Naive B cell (primary cell): Measurements from ENCODE around the gene NEURL1. TPM values are rescaled to one million over a fixed set of nuclear protein-coding genes. Genes with fewer than 3 reads are reported as not detected.
A peak's percentile ranks its signal among the peaks of the same experiment; 100 is the strongest.

Experiments used
- ATAC-seq, 2 donors: fragments of 150-1000 bp; cut with Tn5 transposase; 2 replicates each; pipeline ENCODE4 v1.10.0; 2021; ENCODE audit warnings: low read depth in 2 of 2, mild to moderate bottlenecking in 2 of 2, moderate library complexity in 2 of 2
- DNase-seq: peaks from one replicate; pipeline ENCODE4 v3.0.0; 2022
- H3K27ac Mint-ChIP-seq, 6 donors: one replicate each; pipeline ENCODE4 v1.8.0; 2020 to 2022; ENCODE audit warnings: mild to moderate bottlenecking in 6 of 6, mixed read lengths in 6 of 6, moderate library complexity in 5 of 6, inconsistent platforms in 2 of 6
- H3K27me3 Mint-ChIP-seq, 3 donors: one replicate each; pipeline ENCODE4 v1.8.0; 2021 to 2022; ENCODE audit warnings: mixed read lengths in 3 of 3, mild to moderate bottlenecking in 1 of 3
- H3K36me3 Mint-ChIP-seq, 2 donors: one replicate each; pipeline ENCODE4 v1.8.0; 2020 to 2022; ENCODE audit warnings: mixed read lengths in 2 of 2, inconsistent platforms in 1 of 2, mild to moderate bottlenecking in 1 of 2
- H3K4me1 Mint-ChIP-seq, 3 donors: one replicate each; pipeline ENCODE4 v1.8.0; 2020 to 2022; ENCODE audit warnings: mixed read lengths in 3 of 3, inconsistent platforms in 1 of 3, mild to moderate bottlenecking in 1 of 3, moderate library complexity in 1 of 3
- H3K4me3 Mint-ChIP-seq, 8 donors: one replicate each; pipeline ENCODE4 v1.8.0; 2020 to 2022; ENCODE audit warnings: mild to moderate bottlenecking in 8 of 8, mixed read lengths in 8 of 8, moderate library complexity in 8 of 8, inconsistent platforms in 2 of 8
- H3K9me3 Mint-ChIP-seq, 7 donors: one replicate each; pipeline ENCODE4 v1.8.0; 2020 to 2022; ENCODE audit warnings: mixed read lengths in 7 of 7, mild to moderate bottlenecking in 5 of 7, inconsistent platforms in 2 of 7, moderate library complexity in 1 of 7
- polyA plus RNA-seq, 6 donors: library from polyadenylated mRNA; unstranded; fragments of 300-500 nt; fragmentation: Illumina TruSeq; gene quantifications; one replicate each; pipeline ENCODE4 v1.2.3, GENCODE V29; 2021; ENCODE audit warnings: low read depth in 6 of 6

Gene NEURL1
- polyA plus RNA-seq = under 1 TPM; 0.21 to 0.83 (median 0.33) TPM

DNA sequence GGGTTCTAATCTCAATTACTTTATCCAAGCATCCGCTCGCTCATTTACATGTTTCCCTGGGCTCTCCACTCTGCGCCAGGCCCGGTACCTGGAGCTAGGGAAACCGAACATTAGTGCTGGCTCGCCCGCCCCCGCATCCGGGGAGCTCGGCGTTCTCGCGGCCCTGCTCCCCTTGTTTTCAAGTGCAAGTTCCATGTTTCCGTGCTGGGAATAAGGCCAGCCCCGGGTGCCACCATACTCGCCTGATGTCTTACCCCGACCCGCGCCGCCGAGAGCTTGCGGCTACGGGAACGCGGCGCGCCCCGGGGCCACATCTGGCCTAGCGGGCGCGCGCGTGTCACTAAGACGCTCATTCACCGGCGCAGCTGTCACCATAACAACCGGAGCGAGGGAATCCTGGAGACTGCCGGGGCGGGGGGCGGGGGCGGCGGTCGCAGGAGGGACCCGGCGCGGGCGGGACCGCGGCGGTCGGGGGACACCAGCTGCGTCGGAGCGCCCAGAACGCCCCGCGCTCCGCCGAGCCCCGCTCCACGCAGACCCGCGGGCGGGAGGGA is at the start of gene NEURL1:
NEURL1 (plus strand) TSS at position 344 of the 554 bp plus-strand sequence. CDS start 683 bp downstream, outside the sequence.
- Mint-ChIP-seq H3K27me3 (peaks cover 34 to 63% (median 59%) of the 10 kb centered on the region in 3 donors), H3K36me3 (no peaks in the 10 kb centered on the region), H3K4me1 (peaks cover 23 to 37% (median 36%) of the 10 kb centered on the region in 3 donors)

GRCh38 chr10:103444478-103444877 is 49.0 kb upstream of the NEURL1 start:
- Mint-ChIP-seq H3K36me3 (peaks cover 26 to 36% of the 10 kb centered on the region in 2 donors), H3K9me3 (no peaks in the 10 kb centered on the region), H3K27me3 (peaks cover 0 to 1% (median 0%) of the 10 kb centered on the region in 3 donors), H3K4me3 (no peak overlapping the region), H3K27ac (peak overlapping the region in 1 of 6 donors; percentile 85), H3K4me1 (peaks cover 0 to 4% (median 0%) of the 10 kb centered on the region in 3 donors)
- ATAC-seq (no peak), DNase-seq (no peak)

More for the DNA sequence above, at the start of gene NEURL1:
- DNase-seq (no peak), ATAC-seq (peak; percentile 14 to 18)
- peak within 1 kb of the TSS in 3 of 6 donors; percentile 37 to 80 (median 80) for H3K27ac Mint-ChIP-seq
- H3K4me3 Mint-ChIP-seq = peak within 1 kb of the TSS; percentile 62 to 86 (median 78)
- H3K9me3 Mint-ChIP-seq = no peaks in the 10 kb centered on the region

DNA sequence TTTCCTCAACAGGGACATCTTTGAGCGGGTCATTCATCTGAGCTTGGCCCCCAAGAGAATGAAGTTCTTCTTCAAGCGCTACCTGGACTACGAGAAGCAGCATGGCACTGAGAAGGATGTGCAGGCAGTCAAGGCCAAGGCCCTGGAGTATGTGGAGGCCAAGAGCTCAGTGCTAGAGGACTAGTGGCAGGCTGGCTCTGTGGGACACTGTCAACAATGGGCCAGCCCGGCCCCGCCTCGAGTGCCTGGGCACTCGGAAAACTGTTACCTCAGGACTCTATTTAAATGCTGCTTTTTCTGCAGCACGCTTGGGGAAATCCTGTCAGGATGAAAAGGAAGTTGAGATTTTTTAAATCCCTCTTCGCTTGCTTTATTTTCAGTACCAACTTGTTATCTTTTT is 48.1 kb upstream of the NEURL1 start:
- Mint-ChIP-seq H3K27me3 (peaks cover 0 to 4% (median 0%) of the 10 kb centered on the region in 3 donors), H3K4me3 (no peak overlapping the region), H3K36me3 (peaks cover 22 to 27% of the 10 kb centered on the region in 2 donors), H3K9me3 (no peaks in the 10 kb centered on the region), H3K27ac (no peak overlapping the region), H3K4me1 (peaks cover 0 to 9% (median 0%) of the 10 kb centered on the region in 3 donors)
- ATAC-seq (no peak), DNase-seq (no peak)

GRCh38 chr10:103445767-103446567 is 47.5 kb upstream of the NEURL1 start:
- H3K27ac Mint-ChIP-seq = peak overlapping the region in 2 of 6 donors; percentile 15 to 38
- H3K36me3 Mint-ChIP-seq = peaks cover 22 to 24% of the 10 kb centered on the region in 2 donors
- DNase-seq (no peak), ATAC-seq (no peak)
- H3K4me3 Mint-ChIP-seq = no peak overlapping the region
- peaks cover 3 to 9% (median 6%) of the 10 kb centered on the region in 3 donors for H3K4me1 Mint-ChIP-seq
- peaks cover 0 to 8% (median 0%) of the 10 kb centered on the region in 3 donors for H3K27me3 Mint-ChIP-seq
- no peaks in the 10 kb centered on the region for H3K9me3 Mint-ChIP-seq

GRCh38 chr10:103447187-103447586 is 46.3 kb upstream of the NEURL1 start:
- no peak overlapping the region for H3K4me3 Mint-ChIP-seq
- H3K36me3 Mint-ChIP-seq = peaks cover 22 to 24% of the 10 kb centered on the region in 2 donors

GRCh38 chr10:103448746-103449145 is 44.8 kb upstream of the NEURL1 start:
- Mint-ChIP-seq H3K27me3 (peaks cover 0 to 31% (median 0%) of the 10 kb centered on the region in 3 donors), H3K36me3 (peaks cover 13 to 18% of the 10 kb centered on the region in 2 donors), H3K4me1 (peaks cover 16 to 17% (median 17%) of the 10 kb centered on the region in 3 donors), H3K9me3 (no peaks in the 10 kb centered on the region), H3K27ac (peak overlapping the region in 1 of 6 donors; percentile 17), H3K4me3 (no peak overlapping the region)
- no peak for DNase-seq
- no peak for ATAC-seq

More at GRCh38 chr10:103447187-103447586, 46.3 kb upstream of the NEURL1 start:
- Mint-ChIP-seq H3K4me1 (peaks cover 9 to 16% (median 10%) of the 10 kb centered on the region in 3 donors), H3K9me3 (no peaks in the 10 kb centered on the region), H3K27ac (peak overlapping the region in 1 of 6 donors; percentile 76), H3K27me3 (peaks cover 0 to 16% (median 0%) of the 10 kb centered on the region in 3 donors)
- ATAC-seq = no peak
- no peak for DNase-seq

- H3K27ac Mint-ChIP-seq = peak overlapping the region in 1 of 6 donors; percentile 85
- DNase-seq = no peak
- H3K4me1 Mint-ChIP-seq = peaks cover 16 to 17% (median 17%) of the 10 kb centered on the region in 3 donors
- H3K27me3 Mint-ChIP-seq = peaks cover 0 to 32% (median 0%) of the 10 kb centered on the region in 3 donors
- peaks cover 6 to 15% of the 10 kb centered on the region in 2 donors for H3K36me3 Mint-ChIP-seq
- peak overlapping the region in 4 of 8 donors; percentile 30 to 84 (median 62) for H3K4me3 Mint-ChIP-seq
- no peak for ATAC-seq
- no peaks in the 10 kb centered on the region for H3K9me3 Mint-ChIP-seq
These were observed 44.0 kb upstream of the NEURL1 start for GRCh38 chr10:103449208-103450144.

- Mint-ChIP-seq H3K27me3 (peaks cover 0 to 32% (median 0%) of the 10 kb centered on the region in 3 donors), H3K27ac (peak overlapping the region in 1 of 6 donors; percentile 33), H3K4me3 (peak overlapping the region in 1 of 8 donors; percentile 84), H3K4me1 (peaks cover 16 to 17% (median 17%) of the 10 kb centered on the region in 3 donors), H3K9me3 (no peaks in the 10 kb centered on the region), H3K36me3 (peaks cover under 1 to 15% of the 10 kb centered on the region in 2 donors)
- ATAC-seq (no peak), DNase-seq (no peak)
These were observed 43.3 kb upstream of the NEURL1 start for GRCh38 chr10:103450201-103450695.

- DNase-seq (no peak), ATAC-seq (peak; percentile 29 to 46)
- Mint-ChIP-seq H3K36me3 (peaks cover 0 to 15% of the 10 kb centered on the region in 2 donors), H3K27ac (peak overlapping the region in 3 of 6 donors; percentile 30 to 70 (median 52)), H3K4me3 (peak overlapping the region; percentile 69 to 90 (median 84)), H3K4me1 (peaks cover 16 to 17% (median 17%) of the 10 kb centered on the region in 3 donors), H3K9me3 (no peaks in the 10 kb centered on the region), H3K27me3 (peaks cover 0 to 32% (median 0%) of the 10 kb centered on the region in 3 donors)
These were observed 42.3 kb upstream of the NEURL1 start for GRCh38 chr10:103451091-103451813.

- H3K36me3 Mint-ChIP-seq = peaks cover 0 to 15% of the 10 kb centered on the region in 2 donors
- H3K27ac Mint-ChIP-seq = peak within 1 kb of the TSS in 2 of 6 donors; percentile 57 to 70
- ATAC-seq (peak; percentile 79 to 85), DNase-seq (peak; percentile 26)
- H3K4me3 Mint-ChIP-seq = peak within 1 kb of the TSS; percentile 75 to 92 (median 86)
- H3K4me1 Mint-ChIP-seq = peaks cover 16 to 18% (median 17%) of the 10 kb centered on the region in 3 donors
- H3K27me3 Mint-ChIP-seq = peaks cover 0 to 32% (median 1%) of the 10 kb centered on the region in 3 donors
- H3K9me3 Mint-ChIP-seq = no peaks in the 10 kb centered on the region
These were observed 41.5 kb upstream of the NEURL1 start, which contains the start of gene CALHM2 for GRCh38 chr10:103451831-103452505. Gene CALHM2 (minus strand): TSS chr10:103452370. CDS start chr10:103449941, 2,429 bp downstream.

DNA sequence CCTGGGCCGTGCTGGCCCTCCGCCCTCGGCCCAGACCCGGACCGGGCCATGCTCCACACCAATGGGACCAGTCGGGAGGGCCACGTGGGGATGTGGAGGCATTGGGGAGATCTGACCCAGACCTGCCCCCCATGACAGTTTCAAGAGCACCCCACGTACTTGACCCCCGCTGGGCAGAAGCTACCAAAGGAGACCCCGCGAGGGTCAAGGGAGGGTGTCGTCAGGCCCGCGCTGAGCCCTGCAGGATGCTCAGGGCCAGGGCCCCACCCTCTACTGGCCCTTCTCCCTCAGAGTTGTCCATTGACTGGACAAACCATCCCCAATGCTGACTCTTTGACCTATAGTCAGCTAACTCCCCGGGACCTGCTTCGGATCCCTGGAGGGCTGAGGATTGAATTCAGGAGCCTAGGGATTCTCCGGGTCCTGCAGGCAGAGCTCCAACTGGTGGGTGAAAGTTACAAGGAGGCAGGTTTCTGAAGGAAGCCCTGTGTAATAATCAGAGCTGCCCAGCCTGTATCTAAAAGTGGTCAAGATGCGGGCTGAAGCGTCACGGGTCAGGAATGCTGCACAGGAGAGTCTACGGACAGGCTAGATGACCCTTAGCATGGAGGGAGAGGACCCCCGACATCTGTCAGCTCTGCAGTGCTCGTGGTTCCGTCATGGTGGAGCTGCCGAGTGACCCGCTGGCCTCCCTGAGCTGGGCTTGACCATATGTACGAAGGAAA is 40.8 kb upstream of the NEURL1 start:
- Mint-ChIP-seq H3K9me3 (no peaks in the 10 kb centered on the region), H3K27me3 (peaks cover 0 to 32% (median 4%) of the 10 kb centered on the region in 3 donors), H3K36me3 (peaks cover 0 to 12% of the 10 kb centered on the region in 2 donors), H3K4me1 (peaks cover 16 to 21% (median 17%) of the 10 kb centered on the region in 3 donors), H3K27ac (peak overlapping the region in 1 of 6 donors; percentile 57), H3K4me3 (peak overlapping the region; percentile 75 to 92 (median 85))
- DNase-seq = no peak
- no peak for ATAC-seq
